CD8-positive, alpha-beta memory T cell (primary cell): Measurements from ENCODE around the gene MEIS1. TPM values are rescaled to one million over a fixed set of nuclear protein-coding genes. Genes with fewer than 3 reads are reported as not detected.

Experiments used
- CTCF ChIA-PET: fragments of 350-600 bp; sonication (Branson Sonifier 250); formaldehyde crosslinking; loops from one replicate; lab custom pipeline; 2021; ENCODE audit warnings: antibody characterized with exemption; lab: Charles Lee
- POLR2A ChIA-PET: fragments of 350-600 bp; sonication (Branson Sonifier 250); formaldehyde crosslinking; loops from one replicate; lab custom pipeline; 2021; ENCODE audit warnings: antibody characterized with exemption; lab: Charles Lee
- DNase-seq, 5 donors: peaks; one replicate each; pipeline versions ENCODE4 v3.0.0 to v3.0.0-alpha.2; 2020 to 2022; ENCODE audit warnings: mixed read lengths in 1 of 5
- H3K27ac ChIP-seq: one replicate; pipeline ENCODE4 v1.7.0; 2013; ENCODE audit warnings: low read depth, mild to moderate bottlenecking, low read length, moderate library complexity
- H3K27me3 ChIP-seq: 2 replicates; pipeline ENCODE4 v1.7.0; 2013; ENCODE audit warnings: low read length, mild to moderate bottlenecking; ENCODE audit not compliant: insufficient read depth, poor library complexity, severe bottlenecking
- H3K36me3 ChIP-seq: 2 replicates; pipeline ENCODE4 v1.7.0; 2013; ENCODE audit warnings: mild to moderate bottlenecking, low read length, moderate library complexity; ENCODE audit not compliant: insufficient read depth
- H3K4me1 ChIP-seq: 2 replicates; pipeline ENCODE4 v1.7.0; 2013; ENCODE audit warnings: mild to moderate bottlenecking, low read length, moderate library complexity; ENCODE audit not compliant: insufficient read depth
- H3K4me3 ChIP-seq: 2 replicates; pipeline ENCODE4 v1.7.0; 2013; ENCODE audit warnings: mild to moderate bottlenecking, low read length
- H3K9me3 ChIP-seq: 2 replicates; pipeline ENCODE4 v1.7.0; 2013; ENCODE audit warnings: mild to moderate bottlenecking, low read length
- H3K27ac Mint-ChIP-seq, 8 donors: one replicate each; pipeline ENCODE4 v1.8.0; 2020 to 2021; ENCODE audit warnings: mixed read lengths in 8 of 8, mild to moderate bottlenecking in 6 of 8, inconsistent platforms in 3 of 8, moderate library complexity in 3 of 8
- H3K27me3 Mint-ChIP-seq, 2 donors: one replicate each; pipeline ENCODE4 v1.8.0; 2020 to 2021; ENCODE audit warnings: mixed read lengths in 2 of 2, mild to moderate bottlenecking in 1 of 2, moderate library complexity in 1 of 2
- H3K36me3 Mint-ChIP-seq, 3 donors: one replicate each; pipeline ENCODE4 v1.8.0; 2020 to 2021; ENCODE audit warnings: mixed read lengths in 3 of 3, inconsistent platforms in 1 of 3, mild to moderate bottlenecking in 1 of 3
- H3K4me1 Mint-ChIP-seq, 3 donors: one replicate each; pipeline ENCODE4 v1.8.0; 2020 to 2021; ENCODE audit warnings: mixed read lengths in 3 of 3, inconsistent platforms in 1 of 3, mild to moderate bottlenecking in 1 of 3
- H3K4me3 Mint-ChIP-seq, 7 donors: one replicate each; pipeline ENCODE4 v1.8.0; 2020 to 2021; ENCODE audit warnings: mixed read lengths in 7 of 7, mild to moderate bottlenecking in 6 of 7, moderate library complexity in 4 of 7, inconsistent platforms in 2 of 7
- H3K9me3 Mint-ChIP-seq, 5 donors: one replicate each; pipeline ENCODE4 v1.8.0; 2020 to 2022; ENCODE audit warnings: mixed read lengths in 5 of 5, mild to moderate bottlenecking in 3 of 5, moderate library complexity in 2 of 5, inconsistent platforms in 1 of 5
- polyA plus RNA-seq: library from polyadenylated mRNA; unstranded; fragments of 300-500 nt; fragmentation: Illumina TruSeq; gene quantifications from one replicate; pipeline ENCODE4 v1.2.3, GENCODE V29; 2021
- total RNA-seq, 2 experiments: library from RNA; stranded (reverse); gene quantifications; one replicate each; pipeline ENCODE4 v1.2.3, GENCODE V29; 2021

The MEIS1 gene
- total and polyA plus RNA-seq, 3 experiments from 2014 or later, result not detected

DNA sequence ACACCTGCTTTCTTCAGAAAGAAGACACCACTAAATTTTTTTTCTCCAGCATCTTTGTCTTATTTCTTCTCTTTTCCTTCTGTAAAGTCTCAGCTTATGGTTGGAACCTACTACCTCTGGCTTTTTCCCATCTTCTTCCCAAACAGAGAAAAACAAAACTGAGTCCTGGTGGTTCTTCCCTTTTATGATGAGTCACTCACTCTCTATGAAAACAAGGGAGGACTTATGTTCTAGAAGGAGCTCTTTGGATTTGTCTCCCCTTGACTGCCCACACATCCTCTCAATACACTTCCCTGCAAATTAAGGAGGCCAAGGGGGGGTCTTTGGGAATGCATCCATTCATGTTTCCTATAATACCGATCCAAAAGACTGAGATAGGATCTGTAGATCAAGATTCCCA, 22.1 kb upstream of the MEIS1 start:
- Histone ChIP-seq H3K4me1 (no peaks in the 10 kb centered on the region), H3K9me3 (no peaks in the 10 kb centered on the region), H3K36me3 (no peaks in the 10 kb centered on the region), H3K27me3 (no peaks in the 10 kb centered on the region), H3K27ac (no peak overlapping the region), H3K4me3 (no peak overlapping the region)
- Mint-ChIP-seq H3K9me3 (peaks cover 0 to 5% (median 0%) of the 10 kb centered on the region in 5 donors), H3K4me1 (no peaks in the 10 kb centered on the region), H3K27ac (no peak overlapping the region), H3K4me3 (no peak overlapping the region), H3K36me3 (no peaks in the 10 kb centered on the region), H3K27me3 (no peaks in the 10 kb centered on the region)
- no peak for DNase-seq
- POLR2A ChIA-PET, result no interaction called here
- CTCF ChIA-PET, result no interaction called here

DNA sequence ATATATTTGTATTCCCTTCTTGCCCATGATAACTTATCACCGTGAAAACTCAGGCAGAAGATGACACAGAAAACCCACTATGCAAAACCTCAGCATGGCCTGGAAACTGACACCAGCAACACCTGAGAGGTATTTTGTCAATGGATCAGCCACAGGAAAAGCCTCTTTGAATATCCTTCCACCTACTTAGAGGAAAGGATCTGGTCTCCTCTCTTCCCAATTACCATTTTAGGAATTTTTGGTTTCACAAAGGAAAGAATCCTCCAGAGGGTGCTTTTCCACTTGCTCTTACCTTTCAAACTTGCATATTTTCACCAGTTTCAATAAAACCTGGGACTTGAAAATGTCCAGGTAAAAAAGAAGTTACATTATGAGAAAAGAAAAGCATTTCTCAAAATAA, 20.0 kb upstream of the MEIS1 start:
- Histone ChIP-seq H3K9me3 (no peaks in the 10 kb centered on the region), H3K36me3 (no peaks in the 10 kb centered on the region), H3K4me1 (no peaks in the 10 kb centered on the region), H3K27me3 (no peaks in the 10 kb centered on the region), H3K27ac (no peak overlapping the region), H3K4me3 (no peak overlapping the region)
- no peaks in the 10 kb centered on the region for H3K36me3 Mint-ChIP-seq
- H3K27ac Mint-ChIP-seq, result no peak overlapping the region
- no peak for DNase-seq
- H3K4me3 Mint-ChIP-seq, result no peak overlapping the region
- ChIA-PET POLR2A (no interaction called here), CTCF (no interaction called here)
- peaks cover 0 to 4% (median 0%) of the 10 kb centered on the region in 5 donors for H3K9me3 Mint-ChIP-seq
- H3K27me3 Mint-ChIP-seq, result no peaks in the 10 kb centered on the region
- H3K4me1 Mint-ChIP-seq, result no peaks in the 10 kb centered on the region

DNA sequence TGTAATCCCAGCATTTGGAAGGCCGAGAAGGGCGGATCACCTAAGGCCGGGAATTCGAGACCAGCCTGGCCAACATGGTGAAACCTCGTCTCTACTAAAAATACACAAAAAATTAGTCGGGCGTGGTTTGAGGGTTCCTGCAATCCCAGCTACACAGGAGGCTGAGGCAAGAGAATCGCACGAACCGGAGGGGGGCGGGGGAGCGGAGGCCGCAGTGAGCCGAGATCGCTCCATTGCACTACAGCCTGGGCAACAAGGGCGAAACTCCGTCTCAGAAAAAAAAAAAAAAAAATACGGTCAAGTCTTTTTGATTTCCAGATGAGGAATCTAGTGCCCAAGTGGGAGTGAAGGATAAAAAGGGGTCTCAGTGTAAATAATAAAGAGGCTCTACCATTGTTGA, 16.5 kb upstream of the MEIS1 start:
- peaks cover 0 to 3% of the 10 kb centered on the region in 2 donors for H3K27me3 Mint-ChIP-seq
- ChIA-PET CTCF (no interaction called here), POLR2A (no interaction called here)
- Histone ChIP-seq H3K27ac (no peak overlapping the region), H3K9me3 (no peaks in the 10 kb centered on the region), H3K4me1 (no peaks in the 10 kb centered on the region), H3K36me3 (no peaks in the 10 kb centered on the region), H3K27me3 (no peaks in the 10 kb centered on the region), H3K4me3 (no peak overlapping the region)
- H3K36me3 Mint-ChIP-seq, result no peaks in the 10 kb centered on the region
- no peak for DNase-seq
- no peak overlapping the region for H3K4me3 Mint-ChIP-seq
- H3K9me3 Mint-ChIP-seq, result peaks cover 0 to 10% (median 0%) of the 10 kb centered on the region in 5 donors
- no peak overlapping the region for H3K27ac Mint-ChIP-seq
- H3K4me1 Mint-ChIP-seq, result no peaks in the 10 kb centered on the region

DNA sequence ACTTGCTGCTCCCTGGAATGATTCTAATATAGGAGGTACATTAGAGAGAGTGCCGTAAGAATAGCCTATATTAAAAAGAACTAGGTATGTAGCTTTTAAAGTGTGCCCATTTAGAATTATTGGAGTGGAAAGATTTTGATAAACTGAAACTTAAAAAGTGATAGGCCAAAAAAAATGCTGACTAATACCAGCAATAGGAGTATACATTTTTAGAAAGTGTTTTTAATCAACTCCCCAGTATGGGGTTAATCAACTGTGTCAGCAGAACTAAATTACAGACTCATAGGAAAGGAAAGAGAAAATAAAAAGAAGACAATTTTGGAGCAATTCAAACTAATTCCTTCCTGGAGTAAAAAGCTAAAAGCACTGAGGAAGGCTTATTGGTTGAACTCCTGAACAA, 13.3 kb upstream of the MEIS1 start:
- no peak for DNase-seq

DNA sequence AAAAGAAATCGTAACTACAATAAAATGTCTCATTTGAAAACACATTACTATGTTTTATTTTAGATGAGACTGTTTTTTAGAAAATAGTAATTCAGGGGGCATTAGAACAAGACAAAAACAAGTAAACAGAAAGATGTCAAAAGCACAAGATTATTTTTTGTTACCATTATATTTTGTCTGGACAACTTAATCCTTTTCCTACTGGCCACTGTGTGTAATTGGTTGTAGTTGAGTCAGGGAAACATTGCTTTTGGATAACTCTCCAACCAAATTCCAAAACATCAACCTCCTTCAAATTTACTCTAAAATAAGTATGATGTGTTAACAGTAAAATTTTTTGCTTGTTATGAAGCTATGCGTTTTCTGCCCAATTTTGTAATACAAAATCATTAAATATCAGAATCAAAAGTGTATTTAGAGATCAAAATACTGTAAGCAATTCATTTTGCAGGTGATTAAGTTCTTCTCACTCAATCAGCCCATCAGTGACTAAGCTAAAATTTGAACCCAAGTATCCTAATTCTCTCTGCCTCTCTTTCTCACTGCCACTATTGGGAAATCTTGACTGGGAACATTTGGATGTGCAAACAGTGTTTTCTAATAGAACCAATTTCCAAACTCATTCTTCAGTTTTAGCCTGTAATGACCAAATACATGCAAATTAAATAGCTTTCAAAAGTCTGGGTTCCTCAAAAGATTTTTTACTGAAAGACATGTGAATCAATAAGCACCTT, 11.4 kb upstream of the MEIS1 start:
- Histone ChIP-seq H3K36me3 (no peaks in the 10 kb centered on the region), H3K4me3 (no peak overlapping the region), H3K27me3 (no peaks in the 10 kb centered on the region), H3K4me1 (no peaks in the 10 kb centered on the region), H3K27ac (no peak overlapping the region), H3K9me3 (no peaks in the 10 kb centered on the region)
- DNase-seq, result no peak
- no peak overlapping the region for H3K27ac Mint-ChIP-seq
- no peaks in the 10 kb centered on the region for H3K36me3 Mint-ChIP-seq
- peaks cover 0 to 10% (median 3%) of the 10 kb centered on the region in 5 donors for H3K9me3 Mint-ChIP-seq
- H3K4me3 Mint-ChIP-seq, result no peak overlapping the region
- H3K27me3 Mint-ChIP-seq, result peaks cover 15 to 34% of the 10 kb centered on the region in 2 donors
- CTCF ChIA-PET, result no interaction called here
- POLR2A ChIA-PET, result no interaction called here
- no peaks in the 10 kb centered on the region for H3K4me1 Mint-ChIP-seq

More for the DNA sequence above, 13.3 kb upstream of the MEIS1 start:
- H3K27ac Mint-ChIP-seq, result no peak overlapping the region
- no peak overlapping the region for H3K4me3 Mint-ChIP-seq
- no peaks in the 10 kb centered on the region for H3K36me3 Mint-ChIP-seq
- H3K4me1 Mint-ChIP-seq, result no peaks in the 10 kb centered on the region
- H3K9me3 ChIP-seq, result no peaks in the 10 kb centered on the region
- H3K27ac ChIP-seq, result no peak overlapping the region
- H3K4me3 ChIP-seq, result no peak overlapping the region
- POLR2A ChIA-PET, result no interaction called here
- CTCF ChIA-PET, result no interaction called here
- H3K27me3 Mint-ChIP-seq, result peaks cover 6 to 19% of the 10 kb centered on the region in 2 donors
- no peaks in the 10 kb centered on the region for H3K27me3 ChIP-seq
- H3K9me3 Mint-ChIP-seq, result peaks cover 0 to 10% (median 3%) of the 10 kb centered on the region in 5 donors
- no peaks in the 10 kb centered on the region for H3K36me3 ChIP-seq
- no peaks in the 10 kb centered on the region for H3K4me1 ChIP-seq

DNA sequence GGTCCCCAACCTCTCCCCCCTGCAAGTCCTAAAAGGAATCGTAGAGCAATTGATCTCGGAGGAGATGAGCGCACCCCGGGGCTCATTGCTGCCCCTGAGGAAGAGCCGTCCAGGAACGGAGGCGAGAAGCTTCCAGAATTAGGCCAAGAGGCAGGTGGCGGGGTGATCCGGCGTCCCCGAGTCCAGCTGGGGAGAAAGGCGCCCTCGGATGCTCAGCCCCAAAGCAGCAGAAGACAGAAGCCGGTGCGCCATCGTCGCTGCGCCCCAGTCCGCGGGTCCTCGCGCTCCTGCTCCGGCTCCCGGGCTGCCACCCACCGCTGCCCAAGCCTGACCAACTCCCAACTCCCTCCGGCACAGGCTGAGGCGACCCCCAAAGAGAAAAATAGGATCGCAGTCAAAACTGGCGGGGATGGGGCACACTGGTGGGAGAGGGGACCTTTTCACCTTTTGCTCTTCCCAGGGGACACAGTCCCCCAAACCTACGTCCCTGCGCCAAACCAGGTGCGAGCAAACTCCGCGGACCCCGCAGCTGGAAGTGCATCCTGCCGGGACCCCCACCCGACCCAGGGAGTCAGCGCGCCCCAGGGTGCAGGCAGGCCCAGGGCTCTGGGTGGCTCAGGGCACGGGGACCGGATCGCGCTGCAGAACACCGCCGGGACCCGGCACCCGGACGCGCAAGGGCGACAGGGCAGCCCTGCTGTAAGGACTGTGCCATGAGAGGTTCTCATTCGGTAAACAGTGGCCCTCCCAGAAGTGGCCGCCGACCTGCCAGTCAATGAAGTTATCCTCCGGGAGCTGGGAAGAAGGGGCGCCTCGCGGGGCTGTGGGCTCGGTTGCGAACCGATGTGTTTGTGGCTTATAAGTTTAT, 8.4 kb upstream of the MEIS1 start:
- H3K36me3 ChIP-seq, result no peaks in the 10 kb centered on the region
- ChIA-PET CTCF (no interaction called here), POLR2A (no interaction called here)
- H3K9me3 ChIP-seq, result no peaks in the 10 kb centered on the region
- H3K27ac Mint-ChIP-seq, result no peak overlapping the region
- no peaks in the 10 kb centered on the region for H3K27me3 ChIP-seq
- peaks cover 0 to 11% (median 0%) of the 10 kb centered on the region in 5 donors for H3K9me3 Mint-ChIP-seq
- no peak overlapping the region for H3K27ac ChIP-seq
- H3K36me3 Mint-ChIP-seq, result no peaks in the 10 kb centered on the region
- no peak overlapping the region for H3K4me3 Mint-ChIP-seq
- no peak overlapping the region for H3K4me3 ChIP-seq
- H3K4me1 ChIP-seq, result no peaks in the 10 kb centered on the region
- peaks cover 16 to 56% of the 10 kb centered on the region in 2 donors for H3K27me3 Mint-ChIP-seq
- no peaks in the 10 kb centered on the region for H3K4me1 Mint-ChIP-seq
- no peak for DNase-seq

DNA sequence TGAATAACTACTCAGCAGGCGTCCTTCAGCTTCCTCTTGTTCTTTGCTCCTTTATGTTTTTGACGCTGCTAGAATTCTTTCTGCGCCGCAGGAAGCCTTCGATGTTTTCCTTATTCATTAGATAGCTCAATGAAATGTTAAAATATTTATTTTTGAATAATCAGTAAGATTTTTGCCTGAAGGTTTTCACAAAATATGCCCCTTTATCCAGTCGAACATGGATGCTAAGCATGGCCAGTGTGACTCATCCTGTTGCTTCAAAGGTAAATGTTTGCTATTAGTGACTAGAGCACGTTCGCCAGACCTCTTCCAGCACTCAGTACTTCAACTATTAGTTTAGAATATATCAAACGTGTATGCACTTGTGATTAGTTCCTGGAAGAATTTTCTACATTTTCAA, 7.6 kb upstream of the MEIS1 start:
- ChIA-PET CTCF (no interaction called here), POLR2A (no interaction called here)
- H3K36me3 Mint-ChIP-seq, result no peaks in the 10 kb centered on the region
- H3K4me3 ChIP-seq, result no peak overlapping the region
- DNase-seq, result no peak
- H3K4me3 Mint-ChIP-seq, result no peak overlapping the region
- no peaks in the 10 kb centered on the region for H3K9me3 ChIP-seq
- H3K9me3 Mint-ChIP-seq, result peaks cover 0 to 11% (median 0%) of the 10 kb centered on the region in 5 donors
- no peaks in the 10 kb centered on the region for H3K4me1 ChIP-seq
- H3K27me3 Mint-ChIP-seq, result peaks cover 23 to 64% of the 10 kb centered on the region in 2 donors
- no peaks in the 10 kb centered on the region for H3K36me3 ChIP-seq
- H3K27ac Mint-ChIP-seq, result no peak overlapping the region
- H3K4me1 Mint-ChIP-seq, result peaks cover 0 to 5% (median under 1%) of the 10 kb centered on the region in 3 donors
- no peaks in the 10 kb centered on the region for H3K27me3 ChIP-seq
- H3K27ac ChIP-seq, result no peak overlapping the region

DNA sequence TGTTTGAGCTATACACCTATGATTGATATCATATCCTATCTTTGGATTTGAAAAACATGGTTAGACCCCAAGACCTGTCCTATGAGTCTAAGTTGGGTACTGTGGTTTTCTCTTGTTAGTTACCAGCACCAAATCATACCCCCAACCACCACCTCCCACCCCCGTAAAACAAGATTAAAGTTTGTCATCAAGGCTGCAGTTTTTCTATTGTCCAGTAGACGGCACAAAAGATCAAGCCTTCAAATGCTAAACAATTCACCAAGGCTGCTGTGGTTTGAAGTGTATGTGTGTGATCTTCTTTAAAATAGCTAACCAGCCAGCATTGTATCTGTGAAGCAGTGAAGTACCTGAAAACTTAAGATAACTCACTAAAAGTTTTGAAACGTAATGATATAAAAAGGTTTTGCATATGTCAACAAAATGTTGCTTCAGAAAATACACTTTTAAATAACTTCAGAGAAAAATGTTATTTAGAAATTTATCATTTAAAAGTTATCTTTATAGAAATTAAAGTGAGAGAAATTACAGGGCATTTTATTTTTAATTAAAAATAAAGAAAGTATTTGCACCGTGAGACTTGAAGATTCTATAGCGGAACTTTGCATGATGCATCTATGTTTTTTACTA, 5.8 kb upstream of the MEIS1 start:
- no peaks in the 10 kb centered on the region for H3K9me3 ChIP-seq
- Mint-ChIP-seq H3K4me1 (peaks cover 6 to 21% (median 15%) of the 10 kb centered on the region in 3 donors), H3K9me3 (peaks cover 0 to 14% (median 0%) of the 10 kb centered on the region in 5 donors), H3K4me3 (no peak overlapping the region), H3K27me3 (peaks cover 26 to 76% of the 10 kb centered on the region in 2 donors), H3K27ac (no peak overlapping the region), H3K36me3 (no peaks in the 10 kb centered on the region)
- H3K4me3 ChIP-seq, result no peak overlapping the region
- no peaks in the 10 kb centered on the region for H3K36me3 ChIP-seq
- DNase-seq, result no peak
- ChIA-PET POLR2A (no interaction called here), CTCF (no interaction called here)
- H3K27me3 ChIP-seq, result no peaks in the 10 kb centered on the region
- peaks cover 4% of the 10 kb centered on the region for H3K4me1 ChIP-seq
- H3K27ac ChIP-seq, result no peak overlapping the region
